GM23338 (cell line): Measurements from ENCODE around the gene AZU1. TPM values are rescaled to one million over a fixed set of nuclear protein-coding genes. Genes with fewer than 3 reads are reported as not detected.

Experiments used
- ATAC-seq: fragments of 200-7000 bp; cut with Tn5 transposase; 3 replicates; pipeline ENCODE4 v1.9.1; 2020
- DNase-seq: peaks from one replicate; pipeline ENCODE4 v3.0.0-alpha.2; 2015; ENCODE audit warnings: low spot score
- H2AFZ ChIP-seq: fragments of 200-600 bp; sonication (generic); 2 replicates; pipeline ENCODE4 v1.8.0; 2016; ENCODE audit warnings: antibody characterized with exemption, mild to moderate bottlenecking, moderate library complexity
- H3F3A ChIP-seq: fragments of 200-600 bp; sonication (generic); replicated peaks from 2 replicates; pipeline ENCODE4 v1.8.0; 2017; ENCODE audit warnings: antibody characterized with exemption, mixed run types, low read depth
- H3K27ac ChIP-seq: fragments of 200-600 bp; sonication (generic); 2 replicates; pipeline ENCODE4 v1.6.1; 2016; ENCODE audit warnings: low read depth
- H3K27me3 ChIP-seq: fragments of 200-600 bp; sonication (generic); 2 replicates; pipeline ENCODE4 v1.8.0; 2016; ENCODE audit warnings: mild to moderate bottlenecking, mixed run types, moderate library complexity; ENCODE audit not compliant: insufficient read depth
- H3K36me3 ChIP-seq: fragments of 200-600 bp; sonication (generic); 2 replicates; pipeline ENCODE4 v1.8.0; 2016; ENCODE audit warnings: mild to moderate bottlenecking; ENCODE audit not compliant: insufficient read depth
- H3K4me1 ChIP-seq: fragments of 200-600 bp; sonication (generic); 2 replicates; pipeline ENCODE4 v1.8.0; 2016; ENCODE audit warnings: mild to moderate bottlenecking, moderate library complexity; ENCODE audit not compliant: insufficient read depth
- H3K4me2 ChIP-seq: fragments of 200-600 bp; sonication (generic); 2 replicates; pipeline ENCODE4 v1.7.1; 2017; ENCODE audit warnings: mixed run types
- H3K4me3 ChIP-seq: fragments of 200-600 bp; sonication (generic); 2 replicates; pipeline ENCODE4 v1.6.1; 2016; ENCODE audit warnings: mixed run types
- H3K79me2 ChIP-seq: fragments of 200-600 bp; sonication (generic); replicated peaks from 2 replicates; pipeline ENCODE4 v1.8.0; 2017; ENCODE audit warnings: mild to moderate bottlenecking; ENCODE audit not compliant: insufficient read depth
- H3K9me2 ChIP-seq: fragments of 200-600 bp; sonication (generic); 2 replicates; pipeline ENCODE4 v1.8.0; 2017; ENCODE audit not compliant: insufficient read depth
- H4K20me1 ChIP-seq: fragments of 200-600 bp; sonication (generic); replicated peaks from 2 replicates; pipeline ENCODE4 v1.8.0; 2017; ENCODE audit warnings: mild to moderate bottlenecking; ENCODE audit not compliant: insufficient read depth
- H3K27ac Mint-ChIP-seq: 2 replicates; pipeline ENCODE4 v1.8.0; 2020; ENCODE audit warnings: inconsistent platforms, mild to moderate bottlenecking, moderate library complexity, mixed read lengths
- H3K27me3 Mint-ChIP-seq: 3 replicates; pipeline ENCODE4 v1.8.0; 2022; ENCODE audit warnings: low read depth, mild to moderate bottlenecking, moderate library complexity, mixed read lengths, inconsistent platforms; ENCODE audit not compliant: insufficient read depth, poor library complexity
- H3K36me3 Mint-ChIP-seq: 3 replicates; pipeline ENCODE4 v1.8.0; 2021; ENCODE audit warnings: low read depth, mild to moderate bottlenecking, inconsistent platforms, moderate library complexity, mixed read lengths
- H3K4me1 Mint-ChIP-seq: 3 replicates; pipeline ENCODE4 v1.8.0; 2020; ENCODE audit warnings: mild to moderate bottlenecking, inconsistent platforms, mixed read lengths
- H3K4me3 Mint-ChIP-seq: 3 replicates; pipeline ENCODE4 v1.8.0; 2021; ENCODE audit warnings: moderate library complexity, mild to moderate bottlenecking, inconsistent platforms, mixed read lengths
- H3K9me3 Mint-ChIP-seq: 3 replicates; pipeline ENCODE4 v1.8.0; 2020; ENCODE audit warnings: moderate library complexity, mild to moderate bottlenecking, inconsistent platforms, mixed read lengths
- CREB1 ChIP-seq: fragments of 250-450 bp; sonication (Bioruptor Pico); IDR thresholded peaks from 2 replicates; pipeline ENCODE4 v1.5.0; 2020; ENCODE audit warnings: low read depth, mild to moderate bottlenecking, moderate library complexity
- EZH2 ChIP-seq: fragments of 200-600 bp; sonication (generic); IDR thresholded peaks from one replicate; pipeline ENCODE4 v1.8.0; 2017; ENCODE audit warnings: antibody characterized with exemption, mild to moderate bottlenecking, low read depth; ENCODE audit not compliant: unreplicated experiment
- EZH2phosphoT487 ChIP-seq: fragments of 200-600 bp; sonication (generic); IDR thresholded peaks from one replicate; pipeline ENCODE4 v1.8.1; 2018; ENCODE audit warnings: antibody characterized with exemption; ENCODE audit not compliant: unreplicated experiment
- JUNB ChIP-seq: IDR thresholded peaks from one replicate; pipeline ENCODE4 v1.6.1; 2016; ENCODE audit warnings: antibody characterized with exemption; ENCODE audit not compliant: unreplicated experiment
- NANOG ChIP-seq: IDR thresholded peaks from 2 replicates; pipeline ENCODE4 v1.6.1; 2016; ENCODE audit warnings: antibody characterized with exemption, borderline replicate concordance
- POLR2AphosphoS5 ChIP-seq: IDR thresholded peaks from 2 replicates; pipeline ENCODE4 v1.6.1; 2016; ENCODE audit warnings: antibody characterized with exemption, low read depth
- STAT1 ChIP-seq: IDR thresholded peaks from one replicate; pipeline ENCODE4 v1.6.1; 2016; ENCODE audit warnings: antibody characterized with exemption; ENCODE audit not compliant: unreplicated experiment
- ZNF114 ChIP-seq: fragments of 250-450 bp; sonication (Bioruptor Pico); IDR thresholded peaks from 2 replicates; pipeline ENCODE4 v1.5.0; 2020; ENCODE audit warnings: mild to moderate bottlenecking, moderate library complexity
- ZNF331 ChIP-seq: fragments of 250-450 bp; sonication (Bioruptor Pico); IDR thresholded peaks from 2 replicates; pipeline ENCODE4 v1.5.0; 2020; ENCODE audit warnings: low read depth, mild to moderate bottlenecking, moderate library complexity
- polyA plus RNA-seq: library from polyadenylated mRNA; unstranded; fragments of >200 nt; fragmentation: Nextera tagmentation; extraction: Ambion mirVana; gene quantifications from 2 replicates; pipeline ENCODE4 v1.2.1, GENCODE V29; 2016
- total RNA-seq: library from RNA; depleted of rRNA; stranded (reverse); fragments of >200 nt; shearing (Covaris generic); gene quantifications from 2 replicates; pipeline ENCODE4 v1.2.3, GENCODE V29; 2014
- TF ChIP-seq, protein P1 (sequence below), 2 experiments: fragments of 200-600 bp in 1 of 2; sonication (generic) in 1 of 2; conservative IDR thresholded peaks; 2 replicates each; pipeline versions ENCODE4 v1.5.1 to v1.6.1; 2016 to 2017; ENCODE audit warnings: antibody characterized with exemption in 2 of 2, low read depth in 2 of 2, mild to moderate bottlenecking in 2 of 2, moderate library complexity in 1 of 2
- TF ChIP-seq, protein P2 (sequence below): fragments of 250-450 bp; sonication (Bioruptor Pico); IDR thresholded peaks from 2 replicates; pipeline ENCODE4 v1.5.0; 2020; ENCODE audit warnings: mild to moderate bottlenecking, moderate library complexity
- TF ChIP-seq, protein P3 (sequence below): IDR thresholded peaks from one replicate; pipeline ENCODE4 v1.6.1; 2018; ENCODE audit warnings: antibody characterized with exemption; ENCODE audit not compliant: unreplicated experiment
- TF ChIP-seq, protein P4 (sequence below): IDR thresholded peaks from 2 replicates; pipeline ENCODE4 v1.6.1; 2016; ENCODE audit warnings: antibody characterized with exemption

Gene AZU1
- total and polyA plus RNA-seq, 2 experiments from 2014 or later, result 0.78 to 1.4 TPM

DNA sequence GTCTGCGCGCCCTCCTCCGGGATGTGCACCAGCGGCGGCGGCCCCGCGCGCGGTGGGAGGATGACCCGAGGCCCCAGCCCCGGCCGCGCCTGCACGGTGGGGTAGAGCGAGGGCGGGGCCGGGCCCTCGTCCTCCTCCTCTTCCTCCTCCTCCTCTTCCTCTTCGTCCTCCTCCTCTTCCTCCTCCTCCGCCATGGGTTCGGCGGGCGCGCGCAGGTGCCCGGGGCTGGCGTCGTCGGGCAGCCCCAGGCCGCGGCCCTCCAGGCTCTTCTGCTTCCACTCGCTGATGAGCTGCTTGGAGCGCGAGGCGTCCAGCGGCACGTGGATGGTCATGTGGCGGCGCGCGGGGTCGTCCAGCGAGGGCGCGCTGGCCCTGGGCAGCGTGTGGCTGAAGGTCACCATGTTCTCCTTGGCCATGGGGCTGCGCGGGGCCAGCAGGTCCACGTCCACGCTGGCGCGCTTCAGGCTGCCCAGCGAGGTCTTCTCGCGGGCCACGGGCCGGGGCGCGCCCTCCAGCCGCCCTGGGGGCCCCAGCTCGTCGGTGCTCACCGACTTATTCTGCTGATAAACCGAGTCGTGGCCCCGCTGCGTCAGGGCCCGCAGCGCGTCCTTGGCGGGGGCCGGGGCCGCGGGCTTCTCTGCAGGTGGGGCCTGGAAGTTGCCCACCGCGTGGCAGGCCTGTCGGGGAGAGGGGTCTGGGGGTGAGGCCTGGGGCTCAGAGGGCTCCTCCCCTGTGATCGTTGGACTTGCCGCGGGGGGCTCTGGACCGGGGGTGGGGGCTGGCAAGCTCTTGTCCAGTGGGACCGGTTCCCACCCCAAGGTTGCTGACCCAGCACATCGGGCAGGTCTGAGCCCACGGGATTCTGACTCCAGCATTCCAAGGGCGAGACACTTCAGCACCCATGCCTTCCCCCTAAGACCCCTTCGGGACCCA lies 14.2 kb upstream of the AZU1 start:
- peak; percentile 33 for DNase-seq
- Histone ChIP-seq H3K4me1 (no peaks in the 10 kb centered on the region; the same call in 1 of the 2 replicates), H3K36me3 (peaks cover 25% of the 10 kb centered on the region), H3K9me2 (0 out of 2 replicates have a peak, but pooled peaks cover 4% of the 10 kb centered on the region), H4K20me1 (peaks cover 19% of the 10 kb centered on the region), H2AFZ (no peak overlapping the region), H3K27ac (no peak overlapping the region), H3F3A (peaks cover 38% of the 10 kb centered on the region), H3K27me3 (no peaks in the 10 kb centered on the region), H3K4me2 (no peak overlapping the region), H3K4me3 (no peak overlapping the region), H3K79me2 (peaks cover 8% of the 10 kb centered on the region; the same call in 1 of the 2 replicates)
- Mint-ChIP-seq H3K36me3 (peaks cover 60% of the 10 kb centered on the region), H3K4me3 (no peak overlapping the region), H3K9me3 (peaks cover 2% of the 10 kb centered on the region; the same call in 2 of the 3 replicates), H3K27ac (no peak overlapping the region), H3K27me3 (peaks cover 26% of the 10 kb centered on the region), H3K4me1 (no peaks in the 10 kb centered on the region)
- TF ChIP-seq, protein P1, sequence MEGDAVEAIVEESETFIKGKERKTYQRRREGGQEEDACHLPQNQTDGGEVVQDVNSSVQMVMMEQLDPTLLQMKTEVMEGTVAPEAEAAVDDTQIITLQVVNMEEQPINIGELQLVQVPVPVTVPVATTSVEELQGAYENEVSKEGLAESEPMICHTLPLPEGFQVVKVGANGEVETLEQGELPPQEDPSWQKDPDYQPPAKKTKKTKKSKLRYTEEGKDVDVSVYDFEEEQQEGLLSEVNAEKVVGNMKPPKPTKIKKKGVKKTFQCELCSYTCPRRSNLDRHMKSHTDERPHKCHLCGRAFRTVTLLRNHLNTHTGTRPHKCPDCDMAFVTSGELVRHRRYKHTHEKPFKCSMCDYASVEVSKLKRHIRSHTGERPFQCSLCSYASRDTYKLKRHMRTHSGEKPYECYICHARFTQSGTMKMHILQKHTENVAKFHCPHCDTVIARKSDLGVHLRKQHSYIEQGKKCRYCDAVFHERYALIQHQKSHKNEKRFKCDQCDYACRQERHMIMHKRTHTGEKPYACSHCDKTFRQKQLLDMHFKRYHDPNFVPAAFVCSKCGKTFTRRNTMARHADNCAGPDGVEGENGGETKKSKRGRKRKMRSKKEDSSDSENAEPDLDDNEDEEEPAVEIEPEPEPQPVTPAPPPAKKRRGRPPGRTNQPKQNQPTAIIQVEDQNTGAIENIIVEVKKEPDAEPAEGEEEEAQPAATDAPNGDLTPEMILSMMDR (conservative IDR thresholded peaks at IDR 0.05; ENCODE audit: low read depth in 2 of 2), result no peak
- TF ChIP-seq ZNF114 (CRISPR knock-in tag) (no peak), STAT1 (no peak), EZH2phosphoT487 (no peak), EZH2 (no peak), ZNF331 (CRISPR knock-in tag) (no peak), CREB1 (CRISPR knock-in tag) (no peak), NANOG (no peak), JUNB (no peak), POLR2AphosphoS5 (no peak)
- TF ChIP-seq, protein P2, sequence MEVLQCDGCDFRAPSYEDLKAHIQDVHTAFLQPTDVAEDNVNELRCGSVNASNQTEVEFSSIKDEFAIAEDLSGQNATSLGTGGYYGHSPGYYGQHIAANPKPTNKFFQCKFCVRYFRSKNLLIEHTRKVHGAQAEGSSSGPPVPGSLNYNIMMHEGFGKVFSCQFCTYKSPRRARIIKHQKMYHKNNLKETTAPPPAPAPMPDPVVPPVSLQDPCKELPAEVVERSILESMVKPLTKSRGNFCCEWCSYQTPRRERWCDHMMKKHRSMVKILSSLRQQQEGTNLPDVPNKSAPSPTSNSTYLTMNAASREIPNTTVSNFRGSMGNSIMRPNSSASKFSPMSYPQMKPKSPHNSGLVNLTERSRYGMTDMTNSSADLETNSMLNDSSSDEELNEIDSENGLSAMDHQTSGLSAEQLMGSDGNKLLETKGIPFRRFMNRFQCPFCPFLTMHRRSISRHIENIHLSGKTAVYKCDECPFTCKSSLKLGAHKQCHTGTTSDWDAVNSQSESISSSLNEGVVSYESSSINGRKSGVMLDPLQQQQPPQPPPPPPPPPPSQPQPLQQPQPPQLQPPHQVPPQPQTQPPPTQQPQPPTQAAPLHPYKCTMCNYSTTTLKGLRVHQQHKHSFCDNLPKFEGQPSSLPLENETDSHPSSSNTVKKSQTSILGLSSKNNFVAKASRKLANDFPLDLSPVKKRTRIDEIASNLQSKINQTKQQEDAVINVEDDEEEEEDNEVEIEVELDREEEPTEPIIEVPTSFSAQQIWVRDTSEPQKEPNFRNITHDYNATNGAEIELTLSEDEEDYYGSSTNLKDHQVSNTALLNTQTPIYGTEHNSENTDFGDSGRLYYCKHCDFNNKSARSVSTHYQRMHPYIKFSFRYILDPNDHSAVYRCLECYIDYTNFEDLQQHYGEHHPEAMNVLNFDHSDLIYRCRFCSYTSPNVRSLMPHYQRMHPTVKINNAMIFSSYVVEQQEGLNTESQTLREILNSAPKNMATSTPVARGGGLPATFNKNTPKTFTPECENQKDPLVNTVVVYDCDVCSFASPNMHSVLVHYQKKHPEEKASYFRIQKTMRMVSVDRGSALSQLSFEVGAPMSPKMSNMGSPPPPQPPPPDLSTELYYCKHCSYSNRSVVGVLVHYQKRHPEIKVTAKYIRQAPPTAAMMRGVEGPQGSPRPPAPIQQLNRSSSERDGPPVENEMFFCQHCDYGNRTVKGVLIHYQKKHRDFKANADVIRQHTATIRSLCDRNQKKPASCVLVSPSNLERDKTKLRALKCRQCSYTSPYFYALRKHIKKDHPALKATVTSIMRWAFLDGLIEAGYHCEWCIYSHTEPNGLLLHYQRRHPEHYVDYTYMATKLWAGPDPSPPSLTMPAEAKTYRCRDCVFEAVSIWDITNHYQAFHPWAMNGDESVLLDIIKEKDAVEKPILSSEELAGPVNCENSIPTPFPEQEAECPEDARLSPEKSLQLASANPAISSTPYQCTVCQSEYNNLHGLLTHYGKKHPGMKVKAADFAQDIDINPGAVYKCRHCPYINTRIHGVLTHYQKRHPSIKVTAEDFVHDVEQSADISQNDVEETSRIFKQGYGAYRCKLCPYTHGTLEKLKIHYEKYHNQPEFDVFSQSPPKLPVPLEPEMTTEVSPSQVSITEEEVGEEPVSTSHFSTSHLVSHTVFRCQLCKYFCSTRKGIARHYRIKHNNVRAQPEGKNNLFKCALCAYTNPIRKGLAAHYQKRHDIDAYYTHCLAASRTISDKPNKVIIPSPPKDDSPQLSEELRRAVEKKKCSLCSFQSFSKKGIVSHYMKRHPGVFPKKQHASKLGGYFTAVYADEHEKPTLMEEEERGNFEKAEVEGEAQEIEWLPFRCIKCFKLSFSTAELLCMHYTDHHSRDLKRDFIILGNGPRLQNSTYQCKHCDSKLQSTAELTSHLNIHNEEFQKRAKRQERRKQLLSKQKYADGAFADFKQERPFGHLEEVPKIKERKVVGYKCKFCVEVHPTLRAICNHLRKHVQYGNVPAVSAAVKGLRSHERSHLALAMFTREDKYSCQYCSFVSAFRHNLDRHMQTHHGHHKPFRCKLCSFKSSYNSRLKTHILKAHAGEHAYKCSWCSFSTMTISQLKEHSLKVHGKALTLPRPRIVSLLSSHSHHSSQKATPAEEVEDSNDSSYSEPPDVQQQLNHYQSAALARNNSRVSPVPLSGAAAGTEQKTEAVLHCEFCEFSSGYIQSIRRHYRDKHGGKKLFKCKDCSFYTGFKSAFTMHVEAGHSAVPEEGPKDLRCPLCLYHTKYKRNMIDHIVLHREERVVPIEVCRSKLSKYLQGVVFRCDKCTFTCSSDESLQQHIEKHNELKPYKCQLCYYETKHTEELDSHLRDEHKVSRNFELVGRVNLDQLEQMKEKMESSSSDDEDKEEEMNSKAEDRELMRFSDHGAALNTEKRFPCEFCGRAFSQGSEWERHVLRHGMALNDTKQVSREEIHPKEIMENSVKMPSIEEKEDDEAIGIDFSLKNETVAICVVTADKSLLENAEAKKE (CRISPR knock-in tag), result no peak
- TF ChIP-seq, protein P3, sequence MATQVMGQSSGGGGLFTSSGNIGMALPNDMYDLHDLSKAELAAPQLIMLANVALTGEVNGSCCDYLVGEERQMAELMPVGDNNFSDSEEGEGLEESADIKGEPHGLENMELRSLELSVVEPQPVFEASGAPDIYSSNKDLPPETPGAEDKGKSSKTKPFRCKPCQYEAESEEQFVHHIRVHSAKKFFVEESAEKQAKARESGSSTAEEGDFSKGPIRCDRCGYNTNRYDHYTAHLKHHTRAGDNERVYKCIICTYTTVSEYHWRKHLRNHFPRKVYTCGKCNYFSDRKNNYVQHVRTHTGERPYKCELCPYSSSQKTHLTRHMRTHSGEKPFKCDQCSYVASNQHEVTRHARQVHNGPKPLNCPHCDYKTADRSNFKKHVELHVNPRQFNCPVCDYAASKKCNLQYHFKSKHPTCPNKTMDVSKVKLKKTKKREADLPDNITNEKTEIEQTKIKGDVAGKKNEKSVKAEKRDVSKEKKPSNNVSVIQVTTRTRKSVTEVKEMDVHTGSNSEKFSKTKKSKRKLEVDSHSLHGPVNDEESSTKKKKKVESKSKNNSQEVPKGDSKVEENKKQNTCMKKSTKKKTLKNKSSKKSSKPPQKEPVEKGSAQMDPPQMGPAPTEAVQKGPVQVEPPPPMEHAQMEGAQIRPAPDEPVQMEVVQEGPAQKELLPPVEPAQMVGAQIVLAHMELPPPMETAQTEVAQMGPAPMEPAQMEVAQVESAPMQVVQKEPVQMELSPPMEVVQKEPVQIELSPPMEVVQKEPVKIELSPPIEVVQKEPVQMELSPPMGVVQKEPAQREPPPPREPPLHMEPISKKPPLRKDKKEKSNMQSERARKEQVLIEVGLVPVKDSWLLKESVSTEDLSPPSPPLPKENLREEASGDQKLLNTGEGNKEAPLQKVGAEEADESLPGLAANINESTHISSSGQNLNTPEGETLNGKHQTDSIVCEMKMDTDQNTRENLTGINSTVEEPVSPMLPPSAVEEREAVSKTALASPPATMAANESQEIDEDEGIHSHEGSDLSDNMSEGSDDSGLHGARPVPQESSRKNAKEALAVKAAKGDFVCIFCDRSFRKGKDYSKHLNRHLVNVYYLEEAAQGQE, result no peak
- TF ChIP-seq, protein P4, sequence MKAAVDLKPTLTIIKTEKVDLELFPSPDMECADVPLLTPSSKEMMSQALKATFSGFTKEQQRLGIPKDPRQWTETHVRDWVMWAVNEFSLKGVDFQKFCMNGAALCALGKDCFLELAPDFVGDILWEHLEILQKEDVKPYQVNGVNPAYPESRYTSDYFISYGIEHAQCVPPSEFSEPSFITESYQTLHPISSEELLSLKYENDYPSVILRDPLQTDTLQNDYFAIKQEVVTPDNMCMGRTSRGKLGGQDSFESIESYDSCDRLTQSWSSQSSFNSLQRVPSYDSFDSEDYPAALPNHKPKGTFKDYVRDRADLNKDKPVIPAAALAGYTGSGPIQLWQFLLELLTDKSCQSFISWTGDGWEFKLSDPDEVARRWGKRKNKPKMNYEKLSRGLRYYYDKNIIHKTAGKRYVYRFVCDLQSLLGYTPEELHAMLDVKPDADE, result no peak
- peak; percentile 12 for ATAC-seq
